Aorta (tissue), 5 donors: ENCODE data around the gene INPP4A. TPM values are rescaled to one million over a fixed set of nuclear protein-coding genes. Genes with fewer than 3 reads are reported as not detected.

Source experiments
- ATAC-seq: fragments of 200-7000 bp; cut with Tn5 transposase; one replicate; pipeline ENCODE4 v1.9.1; 2022; ENCODE audit warnings: moderate library complexity; ENCODE audit not compliant: low FRiP score
- DNase-seq, 2 donors: peaks; one replicate each; pipeline ENCODE4 v3.0.0-alpha.2; 2020
- H3K27ac ChIP-seq, 2 donors: one replicate each; pipeline ENCODE4 v1.5.1; 2013; ENCODE audit warnings: low read length in 2 of 2, mild to moderate bottlenecking in 2 of 2, moderate library complexity in 2 of 2, control low read depth in 1 of 2, inconsistent platforms in 1 of 2, low read depth in 1 of 2
- H3K27me3 ChIP-seq, 2 donors: one replicate each; pipeline ENCODE4 v1.6.1; 2013; ENCODE audit warnings: control low read depth in 1 of 2, low read length in 1 of 2, mild to moderate bottlenecking in 1 of 2, moderate library complexity in 1 of 2; ENCODE audit not compliant: insufficient read depth in 2 of 2, control insufficient read depth in 1 of 2
- H3K36me3 ChIP-seq, 2 donors: one replicate each; pipeline ENCODE4 v1.6.1; 2013; ENCODE audit warnings: control low read depth in 1 of 2, low read length in 1 of 2, mild to moderate bottlenecking in 1 of 2; ENCODE audit not compliant: insufficient read depth in 2 of 2, control insufficient read depth in 1 of 2
- H3K4me1 ChIP-seq, 2 donors: one replicate each; pipeline ENCODE4 v1.6.1; 2013; ENCODE audit warnings: low read length in 2 of 2, control low read depth in 1 of 2, mild to moderate bottlenecking in 1 of 2, moderate library complexity in 1 of 2; ENCODE audit not compliant: insufficient read depth in 2 of 2, control insufficient read depth in 1 of 2
- H3K4me3 ChIP-seq, 2 donors: one replicate each; pipeline ENCODE4 v1.5.1; 2013; ENCODE audit warnings: low read length in 2 of 2, control low read depth in 1 of 2, mild to moderate bottlenecking in 1 of 2
- H3K9me3 ChIP-seq: one replicate; pipeline ENCODE4 v1.6.1; 2013; ENCODE audit warnings: mild to moderate bottlenecking, low read length; ENCODE audit not compliant: control insufficient read depth
- WGBS, 2 donors: extraction: QIAGEN DNeasy Blood & Tissue Kit; methylation state at CpG; one replicate each; pipeline ENCODE4 v1.1.7; 2013; 5-methylcytosine and 5-hydroxymethylcytosine counted together
- intact Hi-C, 2 donors: fragments of 100-400 bp; cut with DNase I; formaldehyde crosslinking; loops; one replicate each; pipeline versions ENCODE4 v1.14.2 to v1.15.0; 2022
- polyA plus RNA-seq, 2 donors: library from polyadenylated mRNA; stranded (reverse); fragments of 200-250 nt; gene quantifications; one replicate each; pipeline ENCODE4 v1.2.3, GENCODE V29; 2013
- total RNA-seq, 2 donors: library from RNA; stranded (reverse); fragmentation: NEBNext Ultra II Directional; extraction: Animal tissue kit (Norgen Biotek cat#: 25700); gene quantifications; one replicate each; pipeline ENCODE4 v1.2.1, GENCODE V29; 2021
- donor health status: healthy with polysubstance abuse.
- donor health status: Bipolar disorder and iron deficiency.
- donor health status: DM: no; HTN: no; CAD: no.
- donor health status: DM: no; HTN: no; CAD: no.
- donor health status: DM: yes; HTN: yes; CAD: no.

INPP4A gene
- total and polyA plus RNA-seq, 4 donors: 2.9 to 43.4 (median 21.4) TPM

- peaks cover 0 to 5% of the 10 kb centered on the region in 2 donors for H3K36me3 ChIP-seq
- 93 to 94% methylated on average over 16 of the region's 16 CpGs for WGBS, 2 donors
- no peak for ATAC-seq
- no peak overlapping the region for H3K4me3 ChIP-seq
- H3K27ac ChIP-seq: no peak overlapping the region
- no peaks in the 10 kb centered on the region for H3K9me3 ChIP-seq
- no peaks in the 10 kb centered on the region for H3K27me3 ChIP-seq
- DNase-seq: peak in 1 of 2 donors; percentile 51
- intact Hi-C loops: no loop called here
- H3K4me1 ChIP-seq: no peaks in the 10 kb centered on the region
Observed at GRCh38 chr2:98558852-98559530, 114.3 kb downstream of the INPP4A start.

- no peaks in the 10 kb centered on the region for H3K9me3 ChIP-seq
- no peaks in the 10 kb centered on the region for H3K4me1 ChIP-seq
- DNase-seq (no peak), ATAC-seq (no peak)
- no peak overlapping the region for H3K27ac ChIP-seq
- peaks cover 0 to 3% of the 10 kb centered on the region in 2 donors for H3K36me3 ChIP-seq
- H3K4me3 ChIP-seq: no peak overlapping the region
- intact Hi-C loops: no loop called here
- no peaks in the 10 kb centered on the region for H3K27me3 ChIP-seq
- WGBS, 2 donors: 91 to 93% methylated on average over 3 of the region's 3 CpGs
Observed at GRCh38 chr2:98559581-98559980, 114.9 kb downstream of the INPP4A start.

- intact Hi-C loops: no loop called here
- peak; percentile 67 to 81 for DNase-seq
- H3K27me3 ChIP-seq: no peaks in the 10 kb centered on the region
- no peaks in the 10 kb centered on the region for H3K4me1 ChIP-seq
- ATAC-seq: peak; percentile 43
- peak overlapping the region in 1 of 2 donors; percentile 4 for H3K27ac ChIP-seq
- 73 to 74% methylated on average over 9 of the region's 9 CpGs for WGBS, 2 donors
- no peak overlapping the region for H3K4me3 ChIP-seq
- H3K9me3 ChIP-seq: no peaks in the 10 kb centered on the region
- peaks cover 0 to 1% of the 10 kb centered on the region in 2 donors for H3K36me3 ChIP-seq
Observed at GRCh38 chr2:98560256-98560771, 115.7 kb downstream of the INPP4A start.

- no peak for ATAC-seq
- DNase-seq: no peak
- Histone ChIP-seq H3K4me1 (no peaks in the 10 kb centered on the region), H3K4me3 (no peak overlapping the region), H3K9me3 (no peaks in the 10 kb centered on the region), H3K36me3 (no peaks in the 10 kb centered on the region), H3K27ac (peak overlapping the region; percentile 12 to 20), H3K27me3 (no peaks in the 10 kb centered on the region)
- 86 to 89% methylated on average over 9 of the region's 9 CpGs for WGBS, 2 donors
- intact Hi-C loops: no loop called here
Observed at GRCh38 chr2:98561018-98561417, 116.4 kb downstream of the INPP4A start.

- Histone ChIP-seq H3K36me3 (peaks cover 0 to 2% of the 10 kb centered on the region in 2 donors), H3K4me3 (no peak overlapping the region), H3K27ac (peak overlapping the region; percentile 49 to 79), H3K4me1 (no peaks in the 10 kb centered on the region), H3K9me3 (no peaks in the 10 kb centered on the region), H3K27me3 (no peaks in the 10 kb centered on the region)
- peak; percentile 70 for ATAC-seq
- intact Hi-C loops: no loop called here
- peak in 1 of 2 donors; percentile 77 for DNase-seq
- 25 to 31% methylated on average over 13 of the region's 13 CpGs for WGBS, 2 donors
Observed at GRCh38 chr2:98561902-98562695, 117.4 kb downstream of the INPP4A start.

- no peak overlapping the region for H3K4me3 ChIP-seq
- H3K4me1 ChIP-seq: no peaks in the 10 kb centered on the region
- intact Hi-C loops: no loop called here
- no peaks in the 10 kb centered on the region for H3K27me3 ChIP-seq
- WGBS, 2 donors: 97 to 100% methylated on average over 13 of the region's 13 CpGs
- H3K9me3 ChIP-seq: no peaks in the 10 kb centered on the region
- ATAC-seq (no peak), DNase-seq (no peak)
- peaks cover 0 to 2% of the 10 kb centered on the region in 2 donors for H3K36me3 ChIP-seq
- no peak overlapping the region for H3K27ac ChIP-seq
Observed at GRCh38 chr2:98563394-98563793, 118.7 kb downstream of the INPP4A start.

GRCh38 chr2:98564541-98565132 lies 120.0 kb downstream of the INPP4A start:
- peaks cover 0 to 4% of the 10 kb centered on the region in 2 donors for H3K36me3 ChIP-seq
- no peak overlapping the region for H3K4me3 ChIP-seq
- DNase-seq (no peak), ATAC-seq (no peak)
- intact Hi-C loops: no loop called here
- WGBS, 2 donors: 89 to 90% methylated on average over 17 of the region's 17 CpGs
- no peaks in the 10 kb centered on the region for H3K9me3 ChIP-seq
- no peaks in the 10 kb centered on the region for H3K4me1 ChIP-seq
- no peaks in the 10 kb centered on the region for H3K27me3 ChIP-seq
- H3K27ac ChIP-seq: no peak overlapping the region

- H3K36me3 ChIP-seq: peaks cover 0 to 4% of the 10 kb centered on the region in 2 donors
- H3K4me3 ChIP-seq: no peak overlapping the region
- intact Hi-C loops: no loop called here
Observed at GRCh38 chr2:98565286-98565860, 120.7 kb downstream of the INPP4A start.

More at GRCh38 chr2:98565286-98565860, 120.7 kb downstream of the INPP4A start:
- H3K27me3 ChIP-seq: no peaks in the 10 kb centered on the region
- H3K4me1 ChIP-seq: no peaks in the 10 kb centered on the region
- H3K27ac ChIP-seq: no peak overlapping the region
- DNase-seq (no peak), ATAC-seq (no peak)
- no peaks in the 10 kb centered on the region for H3K9me3 ChIP-seq
- 94 to 95% methylated on average over 9 of the region's 9 CpGs for WGBS, 2 donors
